IMR-90 (cell line): Measurements from ENCODE around the gene TENM4. TPM values are rescaled to one million over a fixed set of nuclear protein-coding genes. Genes with fewer than 3 reads are reported as not detected.

Source experiments
- ATAC-seq: fragments of 200-7000 bp; cut with Tn5 transposase; 2 replicates; pipeline ENCODE4 v1.9.1; 2020; ENCODE audit warnings: low read depth, mild to moderate bottlenecking, moderate library complexity
- BruUV-seq: library from RNA; stranded (reverse); fragments of 400-500 nt; replicated peaks from 2 replicates; lab custom pipeline; 2021; lab: Mats Ljungman, UMichigan
- CTCF ChIA-PET: fragments of 300-600 bp; formaldehyde crosslinking; extraction: SDS; loops from one replicate; lab custom pipeline; 2021; ENCODE audit warnings: antibody characterized with exemption; lab: Yijun Ruan, JAX
- POLR2A ChIA-PET: fragments of 300-600 bp; sonication (Branson Sonifier 250); formaldehyde crosslinking; loops from one replicate; lab custom pipeline; 2022; ENCODE audit warnings: antibody characterized with exemption; ENCODE audit not compliant: unreplicated experiment; lab: Charles Lee
- DNase-seq: peaks from one replicate; pipeline ENCODE4 v3.0.0; 2013
- H2AFZ ChIP-seq: replicated peaks from 2 replicates; pipeline ENCODE3; 2013; ENCODE audit warnings: low read length, mild to moderate bottlenecking; ENCODE audit not compliant: poor library complexity
- H2AK5ac ChIP-seq: 2 replicates; pipeline ENCODE4 v1.6.1; 2013; ENCODE audit warnings: low read depth, low read length, inconsistent platforms
- H2AK9ac ChIP-seq: replicated peaks from 2 replicates; pipeline ENCODE3; 2013; ENCODE audit warnings: mild to moderate bottlenecking, low read depth, low read length, moderate library complexity; ENCODE audit not compliant: poor library complexity
- H2BK120ac ChIP-seq: 2 replicates; pipeline ENCODE4 v1.6.1; 2013; ENCODE audit warnings: low read depth, low read length, inconsistent platforms
- H2BK15ac ChIP-seq: 3 replicates; pipeline ENCODE4 v1.6.1; 2013; ENCODE audit warnings: low read depth, low read length, inconsistent platforms
- H2BK20ac ChIP-seq: 2 replicates; pipeline ENCODE4 v1.6.1; 2013; ENCODE audit warnings: low read depth, mild to moderate bottlenecking, inconsistent platforms, low read length, moderate library complexity
- H2BK5ac ChIP-seq: 2 replicates; pipeline ENCODE4 v1.6.1; 2013; ENCODE audit warnings: mild to moderate bottlenecking, low read depth, low read length, inconsistent platforms; ENCODE audit not compliant: poor library complexity, severe bottlenecking
- H3K14ac ChIP-seq: replicated peaks from 2 replicates; pipeline ENCODE4 v1.6.1; 2013; ENCODE audit warnings: low read depth, low read length, inconsistent platforms
- H3K18ac ChIP-seq: 2 replicates; pipeline ENCODE4 v1.6.1; 2013; ENCODE audit warnings: low read depth, low read length, control low read depth
- H3K23ac ChIP-seq: 2 replicates; pipeline ENCODE4 v1.6.1; 2013; ENCODE audit warnings: low read depth, low read length, inconsistent platforms
- H3K27ac ChIP-seq: 2 replicates; pipeline ENCODE4 v1.5.1; 2013; ENCODE audit warnings: mild to moderate bottlenecking, control low read depth, low read length; ENCODE audit not compliant: insufficient read depth
- H3K27me3 ChIP-seq: 2 replicates; pipeline ENCODE4 v1.6.1; 2013; ENCODE audit warnings: low read length; ENCODE audit not compliant: control insufficient read depth, insufficient read depth
- H3K36me3 ChIP-seq: 2 replicates; pipeline ENCODE4 v1.6.1; 2013; ENCODE audit warnings: low read length, mixed read lengths; ENCODE audit not compliant: control insufficient read depth, insufficient read depth
- H3K4ac ChIP-seq: 2 replicates; pipeline ENCODE4 v1.6.1; 2013; ENCODE audit warnings: low read depth, low read length, inconsistent platforms
- H3K4me1 ChIP-seq: 2 replicates; pipeline ENCODE4 v1.6.1; 2013; ENCODE audit warnings: low read length, mixed read lengths; ENCODE audit not compliant: control insufficient read depth, insufficient read depth
- H3K4me2 ChIP-seq: 2 replicates; pipeline ENCODE4 v1.6.1; 2013; ENCODE audit warnings: low read depth, mild to moderate bottlenecking, control low read depth, low read length, moderate library complexity
- H3K4me3 ChIP-seq: 2 replicates; pipeline ENCODE4 v1.5.1; 2013; ENCODE audit warnings: low read depth, mild to moderate bottlenecking, control low read depth, low read length, moderate library complexity; ENCODE audit not compliant: insufficient read depth
- H3K56ac ChIP-seq: 2 replicates; pipeline ENCODE4 v1.6.1; 2013; ENCODE audit warnings: low read length, inconsistent platforms; ENCODE audit not compliant: insufficient read depth; ENCODE audit errors: extremely low read depth
- H3K79me1 ChIP-seq, 2 experiments: 2 replicates each; pipeline ENCODE4 v1.6.1; 2013; ENCODE audit warnings: low read length in 2 of 2, inconsistent platforms in 1 of 2, low read depth in 1 of 2
- H3K9ac ChIP-seq: 2 replicates; pipeline ENCODE4 v1.6.1; 2013; ENCODE audit warnings: low read depth, low read length, control low read depth
- H3K9me1 ChIP-seq: 2 replicates; pipeline ENCODE4 v1.6.1; 2013; ENCODE audit warnings: low read length, inconsistent platforms; ENCODE audit not compliant: insufficient read depth
- H3K9me3 ChIP-seq: 2 replicates; pipeline ENCODE4 v1.6.1; 2013; ENCODE audit warnings: low read length; ENCODE audit not compliant: control insufficient read depth, insufficient read depth
- H4K20me1 ChIP-seq: 2 replicates; pipeline ENCODE4 v1.6.1; 2013; ENCODE audit warnings: low read length, inconsistent platforms; ENCODE audit not compliant: insufficient read depth
- H4K5ac ChIP-seq: 2 replicates; pipeline ENCODE4 v1.6.1; 2013; ENCODE audit warnings: mild to moderate bottlenecking, low read depth, low read length, control low read depth
- H4K8ac ChIP-seq, 2 experiments: 2 replicates each; pipeline ENCODE4 v1.6.1; 2013; ENCODE audit warnings: low read depth in 2 of 2, low read length in 2 of 2, control low read depth in 1 of 2, inconsistent platforms in 1 of 2
- H4K91ac ChIP-seq: 2 replicates; pipeline ENCODE4 v1.6.1; 2013; ENCODE audit warnings: low read depth, low read length, inconsistent platforms; ENCODE audit not compliant: insufficient read depth
- BHLHE40 ChIP-seq: fragments of 150-350 bp; IDR thresholded peaks from 2 replicates; pipeline ENCODE4 v1.6.1; 2016; ENCODE audit warnings: mild to moderate bottlenecking, low read depth, low read length
- CHD1 ChIP-seq: IDR thresholded peaks from 2 replicates; pipeline ENCODE4 v1.6.1; 2012; ENCODE audit warnings: low read depth, low read length, improper control_type of control experiment
- CTCF ChIP-seq: conservative IDR thresholded peaks from 2 replicates; pipeline ENCODE4 v1.5.1; 2012; ENCODE audit warnings: mild to moderate bottlenecking, low read depth, low read length, improper control_type of control experiment
- FOS ChIP-seq: fragments of 150-350 bp; IDR thresholded peaks from 2 replicates; pipeline ENCODE4 v1.6.1; 2016; ENCODE audit warnings: low read depth, low read length
- MAZ ChIP-seq: IDR thresholded peaks from 2 replicates; pipeline ENCODE4 v1.6.1; 2012; ENCODE audit warnings: low read depth, mild to moderate bottlenecking, low read length, improper control_type of control experiment, moderate library complexity, borderline replicate concordance
- NFE2L2 ChIP-seq: fragments of 150-350 bp; IDR thresholded peaks from 2 replicates; pipeline ENCODE4 v1.6.1; 2016; ENCODE audit warnings: low read depth, mild to moderate bottlenecking, low read length
- POLR2A ChIP-seq: IDR thresholded peaks from 2 replicates; pipeline ENCODE4 v1.6.1; 2012; ENCODE audit warnings: mild to moderate bottlenecking, low read depth, low read length
- RAD21 ChIP-seq: IDR thresholded peaks from 2 replicates; pipeline ENCODE4 v1.6.1; 2012; ENCODE audit warnings: low read length, improper control_type of control experiment
- RCOR1 ChIP-seq: IDR thresholded peaks from 2 replicates; pipeline ENCODE4 v1.6.1; 2012; ENCODE audit warnings: mild to moderate bottlenecking, low read length, improper control_type of control experiment; ENCODE audit not compliant: insufficient replicate concordance
- WGBS, 2 experiments: methylation state at CpG; one replicate each; pipeline versions ENCODE4 v1.1.5 to v1.1.7; 2013; ENCODE audit warnings: missing lambda C conversion rate in 2 of 2; ENCODE audit not compliant: insufficient read length in 1 of 2; ENCODE audit errors: extremely low coverage in 2 of 2; 5-methylcytosine and 5-hydroxymethylcytosine counted together
- dilution Hi-C: fragments of 300-500 bp; cut with HindIII; formaldehyde crosslinking; loops from one replicate; pipeline ENCODE4 v1.14.3; 2018; ENCODE audit warnings: low sequenced_read_pairs; ENCODE audit not compliant: unreplicated experiment
- in situ Hi-C: fragments of 300-500 bp; cut with MboI; formaldehyde crosslinking; loops from 3 replicates; pipeline ENCODE4 v1.14.3; 2019; ENCODE audit warnings: low sequenced_read_pairs, inconsistent platforms, mixed read lengths
- intact Hi-C: fragments of 100-400 bp; cut with micrococcal nuclease; formaldehyde crosslinking; loops from 2 replicates; pipeline ENCODE4 v1.10.0; 2022
- polyA plus RNA-seq, 3 experiments: library from polyadenylated mRNA; depleted of rRNA; stranded (reverse); fragments of >200 nt; gene quantifications; 2 replicates each; pipeline ENCODE4 v1.2.3, GENCODE V29; 2012; ENCODE audit warnings: low replicate concordance in 1 of 3
- total RNA-seq: library from RNA; depleted of rRNA; stranded (reverse); fragments of >200 nt; gene quantifications from 2 replicates; pipeline ENCODE4 v1.2.3, GENCODE V29; 2012
- TF ChIP-seq, protein P1 (sequence below): fragments of 150-350 bp; IDR thresholded peaks from 2 replicates; pipeline ENCODE4 v1.6.1; 2017; ENCODE audit warnings: mild to moderate bottlenecking, antibody characterized with exemption, low read length, low read depth

TENM4 gene
- total and polyA plus RNA-seq, 2 of the 4 experiments (the other 2 are of a cell fraction) = 7.4 to 9.0 TPM

- Histone ChIP-seq H3K4ac (peak overlapping the region; percentile 84), H3K36me3 (no peaks in the 10 kb centered on the region), H3K9ac (peak overlapping the region; percentile 27; the same call in 1 of the 2 replicates), H3K79me1 (no peaks in the 10 kb centered on the region), H3K18ac (peak overlapping the region; percentile 71; the same call in 1 of the 2 replicates), H3K27ac (peak overlapping the region; percentile 62; the same call in 1 of the 2 replicates), H2BK120ac (peak overlapping the region; percentile 86), H3K9me1 (peaks cover 24% of the 10 kb centered on the region), H4K8ac (peak overlapping the region; percentile 56 to 65; a peak in 2 of 4 replicates), H4K5ac (peak overlapping the region; percentile 86; the same call in 1 of the 2 replicates), H3K14ac (peak overlapping the region; percentile 54), H2AK9ac (peak overlapping the region; percentile 32), H3K56ac (no peak overlapping the region), H4K91ac (peak overlapping the region; percentile 86), H2AFZ (peak overlapping the region; percentile 71), H3K27me3 (no peaks in the 10 kb centered on the region), H3K9me3 (no peaks in the 10 kb centered on the region), H2AK5ac (peak overlapping the region; percentile 65), H2BK15ac (peak overlapping the region; percentile 67; the same call in 1 of the 3 replicates), H3K23ac (peak overlapping the region; percentile 67; the same call in 1 of the 2 replicates), H2BK5ac (peak overlapping the region; percentile 3), H2BK20ac (peak overlapping the region; percentile 68), H3K4me1 (peaks cover 22% of the 10 kb centered on the region), H4K20me1 (peaks cover 7% of the 10 kb centered on the region; the same call in 1 of the 2 replicates), H3K4me2 (no peak overlapping the region; the same call in 1 of the 2 replicates), H3K4me3 (no peak overlapping the region)
- in situ Hi-C loops = no loop called here
- ATAC-seq (peak; percentile 13; the same call in 1 of the 2 replicates), DNase-seq (no peak)
- intact Hi-C loops = loop anchor here (5.0 to 10.0 kb wide), 2 partner anchors 126 to 293 kb away; no protein-coding TSS in a partner anchor
- TF ChIP-seq CHD1 = no peak
- no peak for TF ChIP-seq BHLHE40
- TF ChIP-seq RAD21 = peak; percentile 13; the same call in 1 of the 2 replicates
- TF ChIP-seq POLR2A = no peak
- peak; percentile 20 for TF ChIP-seq CTCF
- TF ChIP-seq, protein P1, sequence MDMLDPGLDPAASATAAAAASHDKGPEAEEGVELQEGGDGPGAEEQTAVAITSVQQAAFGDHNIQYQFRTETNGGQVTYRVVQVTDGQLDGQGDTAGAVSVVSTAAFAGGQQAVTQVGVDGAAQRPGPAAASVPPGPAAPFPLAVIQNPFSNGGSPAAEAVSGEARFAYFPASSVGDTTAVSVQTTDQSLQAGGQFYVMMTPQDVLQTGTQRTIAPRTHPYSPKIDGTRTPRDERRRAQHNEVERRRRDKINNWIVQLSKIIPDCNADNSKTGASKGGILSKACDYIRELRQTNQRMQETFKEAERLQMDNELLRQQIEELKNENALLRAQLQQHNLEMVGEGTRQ = no peak
- no peak for TF ChIP-seq FOS
- no peak for TF ChIP-seq MAZ
- TF ChIP-seq RCOR1 = no peak
- TF ChIP-seq NFE2L2 = no peak
- BruUV-seq = no TSS peak
- ChIA-PET POLR2A (no interaction called here), CTCF (interaction anchor here (1.0 to 2.0 kb wide), 5 partner anchors 12 to 443 kb away, joined by 3 to 8 read pairs (median 3); no protein-coding TSS in a partner anchor)
- WGBS, 2 experiments = no CpG with 5 or more reads among the region's 5 CpGs
- dilution Hi-C loops = no loop called here
These were observed 352.9 kb downstream of the TENM4 start for GRCh38 chr11:79087961-79088318.
